HG02938 (cell line): ENCODE results near the gene NAIF1.
"Not testable (repeated sequence)": the region's sequence is repeated elsewhere in the genome, so short reads cannot be mapped to it uniquely, and the experiment has no call there.

ENCODE experiments used
- ATAC-seq: cut with Tn5 transposase; IDR thresholded peaks from one replicate; pipeline ENCODE4 v1.9.1; 2021; ENCODE audit warnings: mild to moderate bottlenecking, moderate library complexity; ENCODE audit not compliant: unreplicated experiment

NAIF1 gene

GRCh38 chr9:128062846-128063831 lies 4.0 kb downstream of the NAIF1 start:
- ATAC-seq = no peak

GRCh38 chr9:128062279-128062678 lies 4.8 kb downstream of the NAIF1 start:
- no peak for ATAC-seq

DNA sequence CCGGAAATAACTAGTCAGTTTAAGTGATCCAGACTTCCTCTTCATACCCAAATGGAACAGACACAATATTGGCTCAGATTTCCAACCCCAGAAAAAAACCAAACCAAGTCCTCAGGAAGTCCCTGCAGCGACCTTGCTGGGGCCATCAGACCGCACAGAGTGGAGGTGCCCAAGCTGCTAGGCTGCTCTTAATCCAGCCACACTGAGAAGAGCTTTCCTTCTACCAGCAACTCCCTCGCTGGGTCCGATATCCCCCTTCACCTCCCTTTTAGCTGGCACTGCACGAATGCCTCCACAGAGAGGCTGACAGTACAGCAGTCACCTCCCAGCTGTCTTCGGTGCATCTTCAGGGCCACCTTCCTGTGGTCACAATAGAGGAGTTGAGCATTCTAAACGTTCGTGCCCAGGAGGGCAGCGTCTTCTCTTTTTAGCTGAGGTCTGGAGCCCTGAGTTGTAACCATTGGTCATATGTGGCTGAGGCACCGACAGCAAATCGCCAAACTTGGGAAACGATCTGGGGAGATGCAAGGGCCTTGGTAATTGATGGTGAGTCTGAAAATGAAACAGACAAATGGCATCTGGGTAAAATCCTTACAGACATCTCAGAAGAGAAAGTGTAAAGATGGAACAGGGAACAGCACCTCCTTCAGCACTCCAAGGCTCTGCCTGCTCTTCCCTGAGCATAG lies 5.7 kb downstream of the NAIF1 start:
- ATAC-seq = no peak

GRCh38 chr9:128059365-128059983 lies 7.6 kb downstream of the NAIF1 start:
- no peak for ATAC-seq

DNA sequence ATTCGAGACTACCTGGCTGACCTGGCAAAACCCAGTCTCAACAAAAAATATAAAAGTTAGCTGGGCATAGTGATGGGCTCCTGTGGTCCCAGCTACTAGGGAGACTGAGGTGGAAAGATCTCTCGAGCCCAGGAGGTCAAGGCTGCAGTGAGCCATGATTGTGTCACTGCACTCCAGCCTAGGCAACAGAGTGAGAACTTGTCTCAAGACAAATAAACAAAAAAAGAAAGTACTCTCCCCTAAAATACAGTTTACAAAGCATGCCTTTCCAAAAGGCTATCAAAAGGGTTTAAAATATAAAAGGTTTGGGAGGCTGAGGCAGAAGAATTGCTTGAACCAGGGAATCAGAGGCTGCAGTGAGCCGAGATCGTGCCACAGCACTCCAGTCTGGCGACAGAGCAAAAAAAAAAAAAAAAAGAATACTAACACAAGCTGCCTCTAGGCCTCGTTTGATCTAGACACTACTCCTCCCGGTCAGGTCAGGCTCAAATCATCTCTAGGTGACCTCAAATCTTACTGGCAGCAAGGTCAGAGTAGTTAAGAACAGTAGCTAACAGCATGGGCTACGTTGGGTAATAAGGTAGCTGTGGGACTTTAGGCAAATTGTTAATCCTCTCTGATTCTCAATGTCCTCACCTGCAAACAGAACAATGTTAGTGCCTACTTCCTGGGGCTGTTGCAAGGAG lies 9.3 kb downstream of the NAIF1 start:
- no peak for ATAC-seq

- ATAC-seq = no peak
These were observed 10.0 kb downstream of the NAIF1 start for GRCh38 chr9:128056887-128057723.

DNA sequence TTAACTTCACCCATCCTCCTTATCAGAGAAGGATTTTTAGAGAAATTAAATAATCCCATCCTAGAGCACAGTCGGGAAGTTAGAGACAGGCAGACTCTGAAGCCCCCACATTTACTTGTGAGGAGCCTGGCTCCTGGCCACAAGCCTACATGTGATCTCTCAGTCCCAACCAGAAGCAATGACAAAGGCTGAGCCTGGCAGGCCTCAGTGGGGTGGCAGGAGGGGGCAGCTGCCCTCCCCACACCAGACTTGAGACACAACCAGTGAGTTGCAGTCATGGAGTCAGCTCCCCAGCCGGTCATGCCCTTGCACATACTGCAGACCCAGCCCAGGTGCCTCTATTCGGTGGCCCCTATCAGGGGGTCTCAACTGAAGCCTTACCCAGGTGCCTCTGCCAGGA lies 11.0 kb downstream of the NAIF1 start:
- no peak for ATAC-seq

GRCh38 chr9:128055344-128056040 lies 11.6 kb downstream of the NAIF1 start:
- no peak for ATAC-seq

GRCh38 chr9:128054087-128054486 lies 13.0 kb downstream of the NAIF1 start:
- no peak for ATAC-seq

- ATAC-seq = no peak
These were observed 13.6 kb downstream of the NAIF1 start for GRCh38 chr9:128053560-128053959.

GRCh38 chr9:128051932-128052709 lies 15.0 kb downstream of the NAIF1 start:
- no peak for ATAC-seq

GRCh38 chr9:128049843-128050242 lies 17.3 kb downstream of the NAIF1 start:
- ATAC-seq = no peak

- ATAC-seq = no peak
These were observed 18.5 kb downstream of the NAIF1 start for GRCh38 chr9:128048663-128049062.

DNA sequence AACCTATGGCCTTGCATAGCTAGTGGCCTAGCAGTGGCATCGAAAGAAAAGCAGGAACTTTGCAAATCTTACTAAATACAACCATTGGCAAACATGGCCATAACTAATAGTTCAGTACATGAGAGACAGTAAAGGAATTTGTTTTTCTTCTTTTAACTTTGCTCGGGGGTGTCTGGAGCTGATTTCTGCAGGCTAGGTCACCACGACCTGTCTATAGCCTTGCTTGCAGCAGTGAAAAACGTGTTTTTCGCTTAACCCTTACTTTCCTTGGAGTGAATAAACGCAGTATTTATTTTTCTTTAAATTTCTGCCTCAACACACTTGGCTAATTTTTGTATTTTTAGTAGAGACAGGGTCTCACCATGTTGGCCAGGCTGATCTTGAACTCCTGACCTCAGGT lies 19.9 kb downstream of the NAIF1 start:
- no peak for ATAC-seq

GRCh38 chr9:128045831-128046230 lies 21.3 kb downstream of the NAIF1 start:
- no peak for ATAC-seq

DNA sequence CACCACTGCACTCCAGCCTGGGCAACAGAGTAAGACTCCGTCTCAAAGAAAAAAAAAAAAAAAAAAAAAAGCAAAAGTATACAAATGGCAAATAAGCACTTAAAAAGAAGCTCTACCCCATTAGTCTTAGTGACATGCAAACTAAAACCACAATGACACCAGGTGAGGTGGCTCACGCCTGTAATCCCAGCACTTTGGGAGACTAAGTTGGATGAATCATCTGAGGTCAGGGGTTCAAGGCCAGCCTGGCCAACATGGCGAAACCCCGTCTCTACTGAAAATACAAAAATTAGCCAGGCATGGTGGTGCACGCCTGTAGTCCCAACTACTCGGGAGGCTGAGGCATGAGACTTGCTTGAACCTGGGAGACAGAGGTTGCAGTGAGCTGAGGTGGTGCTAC lies 21.7 kb downstream of the NAIF1 start:
- not testable (repeated sequence) for ATAC-seq

DNA sequence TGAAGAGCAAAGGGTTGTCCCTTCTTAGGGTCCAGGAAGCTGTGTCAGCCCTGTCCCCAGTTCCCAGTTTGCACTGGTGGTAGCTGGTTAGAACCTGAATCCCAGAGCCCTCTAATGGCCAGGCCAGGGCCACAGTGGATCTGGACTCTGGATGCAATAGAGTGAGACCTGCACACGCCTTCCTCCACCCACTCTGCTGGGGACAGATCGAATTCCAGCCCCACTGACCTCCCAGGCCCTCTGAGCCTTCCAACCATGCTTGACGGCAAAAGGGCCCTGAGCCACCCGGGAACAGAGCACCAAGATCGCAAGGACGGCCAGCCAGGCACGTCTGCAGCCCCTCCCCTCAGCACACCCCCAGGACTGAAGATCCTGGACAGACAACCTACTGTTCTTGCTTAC lies 23.7 kb downstream of the NAIF1 start:
- no peak for ATAC-seq

GRCh38 chr9:128042043-128042442 lies 25.1 kb downstream of the NAIF1 start:
- ATAC-seq = no peak

DNA sequence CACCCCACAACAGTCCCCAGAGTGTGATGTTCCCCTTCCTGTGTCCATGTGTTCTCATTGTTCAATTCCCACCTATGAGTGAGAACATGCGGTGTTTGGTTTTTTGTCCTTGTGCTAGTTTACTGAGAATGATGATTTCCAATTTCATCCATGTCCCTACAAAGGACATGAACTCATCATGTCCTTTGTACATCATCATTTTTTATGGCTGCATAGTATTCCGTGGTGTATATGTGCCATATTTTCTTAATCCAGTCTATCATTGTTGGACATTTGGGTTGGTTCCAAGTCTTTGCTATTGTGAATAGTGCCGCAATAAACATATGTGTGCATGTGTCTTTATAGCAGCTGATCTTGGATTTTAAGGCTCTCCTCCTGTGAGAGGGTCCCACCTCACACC lies 26.3 kb downstream of the NAIF1 start:
- ATAC-seq = not testable (repeated sequence)
